ENCODE results near the gene IL6R. TPM values are rescaled to one million over a fixed set of nuclear protein-coding genes. Genes with fewer than 3 reads are reported as not detected.
"Not testable (repeated sequence)": the region's sequence is repeated elsewhere in the genome, so short reads cannot be mapped to it uniquely, and the experiment has no call there.

The IL6R gene
- total RNA-seq, 1 experiment from 2014 or later, result 0.24 TPM

- no peak for DNase-seq (ENCODE audit: low read depth)
These were observed 1.7 kb downstream of the IL6R start for GRCh38 chr1:154406886-154407197.

- no peak for DNase-seq (ENCODE audit: low read depth)
These were observed 2.3 kb downstream of the IL6R start for GRCh38 chr1:154407198-154408091.

GRCh38 chr1:154408174-154408777 lies 3.1 kb downstream of the IL6R start:
- DNase-seq (ENCODE audit: low read depth), result no peak

- no peak for DNase-seq (ENCODE audit: low read depth)
These were observed 5.2 kb downstream of the IL6R start for GRCh38 chr1:154410185-154410827.

- DNase-seq (ENCODE audit: low read depth), result no peak
These were observed 6.4 kb downstream of the IL6R start for GRCh38 chr1:154411525-154411924.

- DNase-seq (ENCODE audit: low read depth), result no peak
These were observed 8.1 kb downstream of the IL6R start for GRCh38 chr1:154413177-154413783.

GRCh38 chr1:154414606-154415005 lies 9.5 kb downstream of the IL6R start:
- no peak for DNase-seq (ENCODE audit: low read depth)

- no peak for DNase-seq (ENCODE audit: low read depth)
These were observed 11.6 kb downstream of the IL6R start for GRCh38 chr1:154416471-154417337.

- no peak for DNase-seq (ENCODE audit: low read depth)
These were observed 12.1 kb downstream of the IL6R start for GRCh38 chr1:154417338-154417608.

GRCh38 chr1:154418062-154418921 lies 13.1 kb downstream of the IL6R start:
- DNase-seq (ENCODE audit: low read depth), result no peak

GRCh38 chr1:154418923-154419619 lies 13.9 kb downstream of the IL6R start:
- DNase-seq (ENCODE audit: low read depth), result no peak

GRCh38 chr1:154419620-154420571 lies 14.8 kb downstream of the IL6R start:
- DNase-seq (ENCODE audit: low read depth), result peak; percentile 80

- no peak for DNase-seq (ENCODE audit: low read depth)
These were observed 16.1 kb downstream of the IL6R start for GRCh38 chr1:154420961-154421924.

- DNase-seq (ENCODE audit: low read depth), result not testable (repeated sequence)
These were observed 16.9 kb downstream of the IL6R start for GRCh38 chr1:154422049-154422448.

GRCh38 chr1:154422521-154422920 lies 17.4 kb downstream of the IL6R start:
- no peak for DNase-seq (ENCODE audit: low read depth)

- peak; percentile 16 for DNase-seq (ENCODE audit: low read depth)
These were observed 18.3 kb downstream of the IL6R start for GRCh38 chr1:154423304-154423987.

GRCh38 chr1:154423988-154424326 lies 18.8 kb downstream of the IL6R start:
- DNase-seq (ENCODE audit: low read depth), result no peak
